OCI-LY1 (cell line): ENCODE data around the gene TBC1D10A.

Source experiments
- EZH2 ChIP-seq: fragments of 200-600 bp; sonication (generic), shearing (Covaris generic); IDR thresholded peaks from 2 replicates; pipeline ENCODE4 v1.8.0; 2017; ENCODE audit warnings: borderline replicate concordance, mixed run types, mild to moderate bottlenecking, antibody characterized with exemption, low read length, moderate library complexity, mixed read lengths
- TF ChIP-seq, protein P1 (sequence below): fragments of 200-600 bp; sonication (generic), shearing (Covaris generic); IDR thresholded peaks from 2 replicates; pipeline ENCODE4 v1.5.1; 2017; ENCODE audit warnings: mild to moderate bottlenecking, antibody characterized with exemption, low read length, moderate library complexity, mixed read lengths

GRCh38 chr22:30370641-30371230 lies 44.0 kb upstream of the TBC1D10A start:
- TF ChIP-seq, protein P1, sequence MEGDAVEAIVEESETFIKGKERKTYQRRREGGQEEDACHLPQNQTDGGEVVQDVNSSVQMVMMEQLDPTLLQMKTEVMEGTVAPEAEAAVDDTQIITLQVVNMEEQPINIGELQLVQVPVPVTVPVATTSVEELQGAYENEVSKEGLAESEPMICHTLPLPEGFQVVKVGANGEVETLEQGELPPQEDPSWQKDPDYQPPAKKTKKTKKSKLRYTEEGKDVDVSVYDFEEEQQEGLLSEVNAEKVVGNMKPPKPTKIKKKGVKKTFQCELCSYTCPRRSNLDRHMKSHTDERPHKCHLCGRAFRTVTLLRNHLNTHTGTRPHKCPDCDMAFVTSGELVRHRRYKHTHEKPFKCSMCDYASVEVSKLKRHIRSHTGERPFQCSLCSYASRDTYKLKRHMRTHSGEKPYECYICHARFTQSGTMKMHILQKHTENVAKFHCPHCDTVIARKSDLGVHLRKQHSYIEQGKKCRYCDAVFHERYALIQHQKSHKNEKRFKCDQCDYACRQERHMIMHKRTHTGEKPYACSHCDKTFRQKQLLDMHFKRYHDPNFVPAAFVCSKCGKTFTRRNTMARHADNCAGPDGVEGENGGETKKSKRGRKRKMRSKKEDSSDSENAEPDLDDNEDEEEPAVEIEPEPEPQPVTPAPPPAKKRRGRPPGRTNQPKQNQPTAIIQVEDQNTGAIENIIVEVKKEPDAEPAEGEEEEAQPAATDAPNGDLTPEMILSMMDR: no peak
- no peak for TF ChIP-seq EZH2
